IMR-90 (cell line): Measurements from ENCODE around the gene METTL21C. TPM values are rescaled to one million over a fixed set of nuclear protein-coding genes. Genes with fewer than 3 reads are reported as not detected.

Experiments used
- ATAC-seq: fragments of 200-7000 bp; cut with Tn5 transposase; 2 replicates; pipeline ENCODE4 v1.9.1; 2020; ENCODE audit warnings: low read depth, mild to moderate bottlenecking, moderate library complexity
- BruUV-seq: library from RNA; stranded (reverse); fragments of 400-500 nt; replicated peaks from 2 replicates; lab custom pipeline; 2021; lab: Mats Ljungman, UMichigan
- CTCF ChIA-PET: fragments of 300-600 bp; formaldehyde crosslinking; extraction: SDS; loops from one replicate; lab custom pipeline; 2021; ENCODE audit warnings: antibody characterized with exemption; lab: Yijun Ruan, JAX
- POLR2A ChIA-PET: fragments of 300-600 bp; sonication (Branson Sonifier 250); formaldehyde crosslinking; loops from one replicate; lab custom pipeline; 2022; ENCODE audit warnings: antibody characterized with exemption; ENCODE audit not compliant: unreplicated experiment; lab: Charles Lee
- DNase-seq: peaks from one replicate; pipeline ENCODE4 v3.0.0; 2013
- H2AFZ ChIP-seq: replicated peaks from 2 replicates; pipeline ENCODE3; 2013; ENCODE audit warnings: low read length, mild to moderate bottlenecking; ENCODE audit not compliant: poor library complexity
- H2AK5ac ChIP-seq: 2 replicates; pipeline ENCODE4 v1.6.1; 2013; ENCODE audit warnings: low read depth, low read length, inconsistent platforms
- H2AK9ac ChIP-seq: replicated peaks from 2 replicates; pipeline ENCODE3; 2013; ENCODE audit warnings: mild to moderate bottlenecking, low read depth, low read length, moderate library complexity; ENCODE audit not compliant: poor library complexity
- H2BK120ac ChIP-seq: 2 replicates; pipeline ENCODE4 v1.6.1; 2013; ENCODE audit warnings: low read depth, low read length, inconsistent platforms
- H2BK15ac ChIP-seq: 3 replicates; pipeline ENCODE4 v1.6.1; 2013; ENCODE audit warnings: low read depth, low read length, inconsistent platforms
- H2BK20ac ChIP-seq: 2 replicates; pipeline ENCODE4 v1.6.1; 2013; ENCODE audit warnings: low read depth, mild to moderate bottlenecking, inconsistent platforms, low read length, moderate library complexity
- H2BK5ac ChIP-seq: 2 replicates; pipeline ENCODE4 v1.6.1; 2013; ENCODE audit warnings: mild to moderate bottlenecking, low read depth, low read length, inconsistent platforms; ENCODE audit not compliant: poor library complexity, severe bottlenecking
- H3K14ac ChIP-seq: replicated peaks from 2 replicates; pipeline ENCODE4 v1.6.1; 2013; ENCODE audit warnings: low read depth, low read length, inconsistent platforms
- H3K18ac ChIP-seq: 2 replicates; pipeline ENCODE4 v1.6.1; 2013; ENCODE audit warnings: low read depth, low read length, control low read depth
- H3K23ac ChIP-seq: 2 replicates; pipeline ENCODE4 v1.6.1; 2013; ENCODE audit warnings: low read depth, low read length, inconsistent platforms
- H3K27ac ChIP-seq: 2 replicates; pipeline ENCODE4 v1.5.1; 2013; ENCODE audit warnings: mild to moderate bottlenecking, control low read depth, low read length; ENCODE audit not compliant: insufficient read depth
- H3K27me3 ChIP-seq: 2 replicates; pipeline ENCODE4 v1.6.1; 2013; ENCODE audit warnings: low read length; ENCODE audit not compliant: control insufficient read depth, insufficient read depth
- H3K36me3 ChIP-seq: 2 replicates; pipeline ENCODE4 v1.6.1; 2013; ENCODE audit warnings: low read length, mixed read lengths; ENCODE audit not compliant: control insufficient read depth, insufficient read depth
- H3K4ac ChIP-seq: 2 replicates; pipeline ENCODE4 v1.6.1; 2013; ENCODE audit warnings: low read depth, low read length, inconsistent platforms
- H3K4me1 ChIP-seq: 2 replicates; pipeline ENCODE4 v1.6.1; 2013; ENCODE audit warnings: low read length, mixed read lengths; ENCODE audit not compliant: control insufficient read depth, insufficient read depth
- H3K4me2 ChIP-seq: 2 replicates; pipeline ENCODE4 v1.6.1; 2013; ENCODE audit warnings: low read depth, mild to moderate bottlenecking, control low read depth, low read length, moderate library complexity
- H3K4me3 ChIP-seq: 2 replicates; pipeline ENCODE4 v1.5.1; 2013; ENCODE audit warnings: low read depth, mild to moderate bottlenecking, control low read depth, low read length, moderate library complexity; ENCODE audit not compliant: insufficient read depth
- H3K56ac ChIP-seq: 2 replicates; pipeline ENCODE4 v1.6.1; 2013; ENCODE audit warnings: low read length, inconsistent platforms; ENCODE audit not compliant: insufficient read depth; ENCODE audit errors: extremely low read depth
- H3K79me1 ChIP-seq, 2 experiments: 2 replicates each; pipeline ENCODE4 v1.6.1; 2013; ENCODE audit warnings: low read length in 2 of 2, inconsistent platforms in 1 of 2, low read depth in 1 of 2
- H3K9ac ChIP-seq: 2 replicates; pipeline ENCODE4 v1.6.1; 2013; ENCODE audit warnings: low read depth, low read length, control low read depth
- H3K9me1 ChIP-seq: 2 replicates; pipeline ENCODE4 v1.6.1; 2013; ENCODE audit warnings: low read length, inconsistent platforms; ENCODE audit not compliant: insufficient read depth
- H3K9me3 ChIP-seq: 2 replicates; pipeline ENCODE4 v1.6.1; 2013; ENCODE audit warnings: low read length; ENCODE audit not compliant: control insufficient read depth, insufficient read depth
- H4K20me1 ChIP-seq: 2 replicates; pipeline ENCODE4 v1.6.1; 2013; ENCODE audit warnings: low read length, inconsistent platforms; ENCODE audit not compliant: insufficient read depth
- H4K5ac ChIP-seq: 2 replicates; pipeline ENCODE4 v1.6.1; 2013; ENCODE audit warnings: mild to moderate bottlenecking, low read depth, low read length, control low read depth
- H4K8ac ChIP-seq, 2 experiments: 2 replicates each; pipeline ENCODE4 v1.6.1; 2013; ENCODE audit warnings: low read depth in 2 of 2, low read length in 2 of 2, control low read depth in 1 of 2, inconsistent platforms in 1 of 2
- H4K91ac ChIP-seq: 2 replicates; pipeline ENCODE4 v1.6.1; 2013; ENCODE audit warnings: low read depth, low read length, inconsistent platforms; ENCODE audit not compliant: insufficient read depth
- BHLHE40 ChIP-seq: fragments of 150-350 bp; IDR thresholded peaks from 2 replicates; pipeline ENCODE4 v1.6.1; 2016; ENCODE audit warnings: mild to moderate bottlenecking, low read depth, low read length
- CEBPB ChIP-seq: IDR thresholded peaks from 2 replicates; pipeline ENCODE4 v1.6.1; 2012; ENCODE audit warnings: low read depth, low read length, improper control_type of control experiment
- CHD1 ChIP-seq: IDR thresholded peaks from 2 replicates; pipeline ENCODE4 v1.6.1; 2012; ENCODE audit warnings: low read depth, low read length, improper control_type of control experiment
- FOS ChIP-seq: fragments of 150-350 bp; IDR thresholded peaks from 2 replicates; pipeline ENCODE4 v1.6.1; 2016; ENCODE audit warnings: low read depth, low read length
- MAFK ChIP-seq: IDR thresholded peaks from 2 replicates; pipeline ENCODE4 v1.6.1; 2012; ENCODE audit warnings: low read depth, low read length, improper control_type of control experiment
- MAZ ChIP-seq: IDR thresholded peaks from 2 replicates; pipeline ENCODE4 v1.6.1; 2012; ENCODE audit warnings: low read depth, mild to moderate bottlenecking, low read length, improper control_type of control experiment, moderate library complexity, borderline replicate concordance
- MXI1 ChIP-seq: IDR thresholded peaks from 2 replicates; pipeline ENCODE4 v1.6.1; 2012; ENCODE audit warnings: low read depth, mild to moderate bottlenecking, low read length, moderate library complexity, borderline replicate concordance
- NFE2L2 ChIP-seq: fragments of 150-350 bp; IDR thresholded peaks from 2 replicates; pipeline ENCODE4 v1.6.1; 2016; ENCODE audit warnings: low read depth, mild to moderate bottlenecking, low read length
- POLR2A ChIP-seq: IDR thresholded peaks from 2 replicates; pipeline ENCODE4 v1.6.1; 2012; ENCODE audit warnings: mild to moderate bottlenecking, low read depth, low read length
- RAD21 ChIP-seq: IDR thresholded peaks from 2 replicates; pipeline ENCODE4 v1.6.1; 2012; ENCODE audit warnings: low read length, improper control_type of control experiment
- RCOR1 ChIP-seq: IDR thresholded peaks from 2 replicates; pipeline ENCODE4 v1.6.1; 2012; ENCODE audit warnings: mild to moderate bottlenecking, low read length, improper control_type of control experiment; ENCODE audit not compliant: insufficient replicate concordance
- RFX5 ChIP-seq: IDR thresholded peaks from 2 replicates; pipeline ENCODE4 v1.8.0; 2012; ENCODE audit warnings: low read depth, mild to moderate bottlenecking, low read length, moderate library complexity
- SMC3 ChIP-seq: fragments of 150-350 bp; IDR thresholded peaks from 2 replicates; pipeline ENCODE4 v1.6.1; 2016; ENCODE audit warnings: low read depth, mild to moderate bottlenecking, antibody characterized with exemption, low read length, moderate library complexity
- WGBS, 2 experiments: methylation state at CpG; one replicate each; pipeline versions ENCODE4 v1.1.5 to v1.1.7; 2013; ENCODE audit warnings: missing lambda C conversion rate in 2 of 2; ENCODE audit not compliant: insufficient read length in 1 of 2; ENCODE audit errors: extremely low coverage in 2 of 2; 5-methylcytosine and 5-hydroxymethylcytosine counted together
- dilution Hi-C: fragments of 300-500 bp; cut with HindIII; formaldehyde crosslinking; loops from one replicate; pipeline ENCODE4 v1.14.3; 2018; ENCODE audit warnings: low sequenced_read_pairs; ENCODE audit not compliant: unreplicated experiment
- in situ Hi-C: fragments of 300-500 bp; cut with MboI; formaldehyde crosslinking; loops from 3 replicates; pipeline ENCODE4 v1.14.3; 2019; ENCODE audit warnings: low sequenced_read_pairs, inconsistent platforms, mixed read lengths
- intact Hi-C: fragments of 100-400 bp; cut with micrococcal nuclease; formaldehyde crosslinking; loops from 2 replicates; pipeline ENCODE4 v1.10.0; 2022
- polyA plus RNA-seq, 3 experiments: library from polyadenylated mRNA; depleted of rRNA; stranded (reverse); fragments of >200 nt; gene quantifications; 2 replicates each; pipeline ENCODE4 v1.2.3, GENCODE V29; 2012; ENCODE audit warnings: low replicate concordance in 1 of 3
- total RNA-seq: library from RNA; depleted of rRNA; stranded (reverse); fragments of >200 nt; gene quantifications from 2 replicates; pipeline ENCODE4 v1.2.3, GENCODE V29; 2012
- TF ChIP-seq, protein P1 (sequence below): fragments of 150-350 bp; IDR thresholded peaks from 2 replicates; pipeline ENCODE4 v1.6.1; 2017; ENCODE audit warnings: mild to moderate bottlenecking, antibody characterized with exemption, low read length, low read depth
- TF ChIP-seq, protein P2 (sequence below): conservative IDR thresholded peaks from 2 replicates; pipeline ENCODE4 v1.5.1; 2012; ENCODE audit warnings: mild to moderate bottlenecking, low read depth, low read length, improper control_type of control experiment
- TF ChIP-seq, protein P3 (sequence below): fragments of 150-350 bp; IDR thresholded peaks from 2 replicates; pipeline ENCODE4 v1.6.1; 2016; ENCODE audit warnings: low read depth, mild to moderate bottlenecking, low read length, moderate library complexity, borderline replicate concordance

Gene METTL21C
- total and polyA plus RNA-seq, 2 of the 4 experiments (the other 2 are of a cell fraction) = not detected

DNA sequence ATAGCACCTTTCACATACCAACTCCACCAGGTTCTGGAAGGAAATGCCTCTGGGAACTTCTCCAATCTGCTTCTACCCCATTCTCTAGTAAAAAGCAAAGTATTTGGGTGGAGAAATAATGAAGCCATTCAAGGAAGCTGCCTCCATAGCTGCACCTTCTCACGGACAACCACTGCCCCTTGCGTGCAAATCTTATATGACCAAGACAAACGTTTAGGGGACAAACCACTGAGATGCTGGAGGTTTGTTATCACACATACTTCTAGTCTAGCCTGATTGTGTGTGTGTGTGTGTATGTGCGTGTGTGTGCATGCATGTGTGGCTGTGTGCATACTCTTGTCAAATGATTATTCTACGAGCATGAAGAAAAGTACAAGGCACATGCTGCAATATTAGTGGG, 6.5 kb upstream of the METTL21C start:
- ChIA-PET CTCF (no interaction called here), POLR2A (no interaction called here)
- no CpG with 5 or more reads among the region's 5 CpGs for WGBS, 2 experiments
- DNase-seq (no peak), ATAC-seq (no peak)
- TF ChIP-seq SMC3 (no peak), RAD21 (no peak), RFX5 (no peak), NFE2L2 (no peak), CHD1 (no peak), MAZ (no peak), POLR2A (no peak), CEBPB (no peak), FOS (no peak), BHLHE40 (no peak), RCOR1 (no peak), MAFK (no peak), MXI1 (no peak)
- TF ChIP-seq, protein P1, sequence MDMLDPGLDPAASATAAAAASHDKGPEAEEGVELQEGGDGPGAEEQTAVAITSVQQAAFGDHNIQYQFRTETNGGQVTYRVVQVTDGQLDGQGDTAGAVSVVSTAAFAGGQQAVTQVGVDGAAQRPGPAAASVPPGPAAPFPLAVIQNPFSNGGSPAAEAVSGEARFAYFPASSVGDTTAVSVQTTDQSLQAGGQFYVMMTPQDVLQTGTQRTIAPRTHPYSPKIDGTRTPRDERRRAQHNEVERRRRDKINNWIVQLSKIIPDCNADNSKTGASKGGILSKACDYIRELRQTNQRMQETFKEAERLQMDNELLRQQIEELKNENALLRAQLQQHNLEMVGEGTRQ = no peak
- TF ChIP-seq, protein P2, sequence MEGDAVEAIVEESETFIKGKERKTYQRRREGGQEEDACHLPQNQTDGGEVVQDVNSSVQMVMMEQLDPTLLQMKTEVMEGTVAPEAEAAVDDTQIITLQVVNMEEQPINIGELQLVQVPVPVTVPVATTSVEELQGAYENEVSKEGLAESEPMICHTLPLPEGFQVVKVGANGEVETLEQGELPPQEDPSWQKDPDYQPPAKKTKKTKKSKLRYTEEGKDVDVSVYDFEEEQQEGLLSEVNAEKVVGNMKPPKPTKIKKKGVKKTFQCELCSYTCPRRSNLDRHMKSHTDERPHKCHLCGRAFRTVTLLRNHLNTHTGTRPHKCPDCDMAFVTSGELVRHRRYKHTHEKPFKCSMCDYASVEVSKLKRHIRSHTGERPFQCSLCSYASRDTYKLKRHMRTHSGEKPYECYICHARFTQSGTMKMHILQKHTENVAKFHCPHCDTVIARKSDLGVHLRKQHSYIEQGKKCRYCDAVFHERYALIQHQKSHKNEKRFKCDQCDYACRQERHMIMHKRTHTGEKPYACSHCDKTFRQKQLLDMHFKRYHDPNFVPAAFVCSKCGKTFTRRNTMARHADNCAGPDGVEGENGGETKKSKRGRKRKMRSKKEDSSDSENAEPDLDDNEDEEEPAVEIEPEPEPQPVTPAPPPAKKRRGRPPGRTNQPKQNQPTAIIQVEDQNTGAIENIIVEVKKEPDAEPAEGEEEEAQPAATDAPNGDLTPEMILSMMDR = no peak
- TF ChIP-seq, protein P3, sequence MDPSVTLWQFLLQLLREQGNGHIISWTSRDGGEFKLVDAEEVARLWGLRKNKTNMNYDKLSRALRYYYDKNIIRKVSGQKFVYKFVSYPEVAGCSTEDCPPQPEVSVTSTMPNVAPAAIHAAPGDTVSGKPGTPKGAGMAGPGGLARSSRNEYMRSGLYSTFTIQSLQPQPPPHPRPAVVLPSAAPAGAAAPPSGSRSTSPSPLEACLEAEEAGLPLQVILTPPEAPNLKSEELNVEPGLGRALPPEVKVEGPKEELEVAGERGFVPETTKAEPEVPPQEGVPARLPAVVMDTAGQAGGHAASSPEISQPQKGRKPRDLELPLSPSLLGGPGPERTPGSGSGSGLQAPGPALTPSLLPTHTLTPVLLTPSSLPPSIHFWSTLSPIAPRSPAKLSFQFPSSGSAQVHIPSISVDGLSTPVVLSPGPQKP = no peak
- in situ Hi-C loops (no loop called here), dilution Hi-C loops (no loop called here), intact Hi-C loops (no loop called here)
- no peaks in the 10 kb centered on the region for H4K20me1 ChIP-seq
- H3K9me1 ChIP-seq = no peaks in the 10 kb centered on the region
- no peak overlapping the region for H4K5ac ChIP-seq
- no peak overlapping the region for H2BK5ac ChIP-seq
- H3K4me2 ChIP-seq = no peak overlapping the region
- H3K4ac ChIP-seq = no peak overlapping the region
- no TSS peak for BruUV-seq
- H3K56ac ChIP-seq = no peak overlapping the region
- peak overlapping the region; percentile 37 for H2AFZ ChIP-seq
- no peak overlapping the region for H4K91ac ChIP-seq
- H3K4me1 ChIP-seq = no peaks in the 10 kb centered on the region
- no peak overlapping the region for H3K9ac ChIP-seq
- H3K14ac ChIP-seq = no peak overlapping the region
- H3K27ac ChIP-seq = no peak overlapping the region
- H2BK20ac ChIP-seq = no peak overlapping the region
- no peak overlapping the region for H3K23ac ChIP-seq
- peaks cover 28% of the 10 kb centered on the region for H3K27me3 ChIP-seq
- H4K8ac ChIP-seq = no peak overlapping the region
- no peaks in the 10 kb centered on the region for H3K36me3 ChIP-seq
- H3K18ac ChIP-seq = no peak overlapping the region
- H2BK15ac ChIP-seq = no peak overlapping the region
- H2AK5ac ChIP-seq = no peak overlapping the region
- no peak overlapping the region for H3K4me3 ChIP-seq
- no peak overlapping the region for H2BK120ac ChIP-seq
- no peak overlapping the region for H2AK9ac ChIP-seq
- H3K9me3 ChIP-seq = peaks cover 10% of the 10 kb centered on the region
- H3K79me1 ChIP-seq = no peaks in the 10 kb centered on the region
